ENCODE measurements around the gene ACAD9. TPM values are rescaled to one million over a fixed set of nuclear protein-coding genes. Genes with fewer than 3 reads are reported as not detected.

The ACAD9 gene
- total and polyA plus RNA-seq, 9 of the 15 experiments (the other 6 are each of a cell fraction or from before 2014, with no cell fraction given) = 10.2 to 32.6 (median 22.8) TPM

DNA sequence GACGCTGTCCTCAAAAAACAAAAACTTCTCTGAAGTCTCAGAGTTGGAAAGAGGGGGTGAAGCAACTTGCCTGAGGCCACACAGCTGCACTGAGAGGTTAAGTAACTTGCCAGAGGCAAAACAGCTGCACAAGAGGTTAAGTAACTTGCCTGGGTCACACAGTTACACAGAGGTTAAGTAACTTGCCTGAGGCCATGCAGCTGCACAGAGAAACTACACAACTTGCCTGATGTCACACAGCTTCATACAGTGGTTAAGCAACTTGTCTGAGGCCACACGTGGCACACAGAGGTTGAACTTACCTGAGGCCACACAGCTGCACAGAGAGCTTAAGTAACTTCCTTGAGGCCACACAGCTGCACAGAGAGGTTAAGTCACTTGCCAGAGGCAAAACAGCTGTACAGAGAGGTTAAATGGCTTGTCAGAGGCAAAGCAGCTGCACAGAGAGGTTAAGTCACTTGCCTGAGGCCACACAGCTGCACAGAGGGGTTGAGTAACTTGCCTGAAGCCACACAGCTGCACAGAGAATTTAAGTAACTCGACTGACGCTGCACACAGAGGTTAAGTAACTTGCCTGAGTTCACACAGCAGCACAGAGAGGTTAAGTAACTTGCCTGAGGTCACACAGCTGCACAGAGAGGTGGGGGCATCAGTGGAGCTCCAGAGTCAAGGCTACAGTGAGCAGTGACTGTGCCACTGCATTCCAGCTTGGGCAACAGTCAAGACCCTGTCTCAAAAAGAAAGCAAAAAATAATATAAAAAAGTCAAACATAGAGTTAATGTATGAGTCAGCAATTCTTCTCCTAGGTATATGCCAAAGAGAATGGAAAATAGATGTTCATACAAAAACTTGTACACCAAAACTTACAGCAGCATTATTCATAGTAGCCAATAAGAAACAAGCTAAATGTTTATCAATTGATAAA lies 12.0 kb upstream of the ACAD9 start (continued):
- TF ChIP-seq, protein P1, sequence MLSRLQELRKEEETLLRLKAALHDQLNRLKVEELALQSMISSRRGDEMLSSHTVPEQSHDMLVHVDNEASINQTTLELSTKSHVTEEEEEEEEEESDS (CRISPR knock-in tag; IDR thresholded peaks at IDR 0.05) = no peak
- no peak for TF ChIP-seq ZNF140 (CRISPR knock-in tag; IDR thresholded peaks at IDR 0.05)
- no peak for TF ChIP-seq PHB (CRISPR knock-in tag; IDR thresholded peaks at IDR 0.05)
- TF ChIP-seq CHCHD3 (CRISPR knock-in tag; IDR thresholded peaks at IDR 0.05) = no peak
- TF ChIP-seq PPARD (CRISPR knock-in tag; IDR thresholded peaks at IDR 0.05) = no peak
- TF ChIP-seq, protein P2, sequence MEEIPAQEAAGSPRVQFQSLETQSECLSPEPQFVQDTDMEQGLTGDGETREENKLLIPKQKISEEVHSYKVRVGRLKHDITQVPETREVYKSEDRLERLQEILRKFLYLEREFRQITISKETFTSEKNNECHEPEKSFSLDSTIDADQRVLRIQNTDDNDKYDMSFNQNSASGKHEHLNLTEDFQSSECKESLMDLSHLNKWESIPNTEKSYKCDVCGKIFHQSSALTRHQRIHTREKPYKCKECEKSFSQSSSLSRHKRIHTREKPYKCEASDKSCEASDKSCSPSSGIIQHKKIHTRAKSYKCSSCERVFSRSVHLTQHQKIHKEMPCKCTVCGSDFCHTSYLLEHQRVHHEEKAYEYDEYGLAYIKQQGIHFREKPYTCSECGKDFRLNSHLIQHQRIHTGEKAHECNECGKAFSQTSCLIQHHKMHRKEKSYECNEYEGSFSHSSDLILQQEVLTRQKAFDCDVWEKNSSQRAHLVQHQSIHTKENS (CRISPR knock-in tag; IDR thresholded peaks at IDR 0.05) = no peak
- no peak for TF ChIP-seq HNRNPL (IDR thresholded peaks at IDR 0.05; ENCODE audit: low read depth, low read length)
- no peak for TF ChIP-seq XRCC3 (IDR thresholded peaks at IDR 0.05)
- TF ChIP-seq MAFG (tag; conservative IDR thresholded peaks at IDR 0.05) = peak; percentile 95
- no peak for TF ChIP-seq CCNT2 (IDR thresholded peaks at IDR 0.05; ENCODE audit: borderline replicate concordance, extremely low read depth, insufficient read length, low read depth, low read length)
- no peak for TF ChIP-seq POLR2A (conservative IDR thresholded peaks at IDR 0.05)
- TF ChIP-seq, protein P3, sequence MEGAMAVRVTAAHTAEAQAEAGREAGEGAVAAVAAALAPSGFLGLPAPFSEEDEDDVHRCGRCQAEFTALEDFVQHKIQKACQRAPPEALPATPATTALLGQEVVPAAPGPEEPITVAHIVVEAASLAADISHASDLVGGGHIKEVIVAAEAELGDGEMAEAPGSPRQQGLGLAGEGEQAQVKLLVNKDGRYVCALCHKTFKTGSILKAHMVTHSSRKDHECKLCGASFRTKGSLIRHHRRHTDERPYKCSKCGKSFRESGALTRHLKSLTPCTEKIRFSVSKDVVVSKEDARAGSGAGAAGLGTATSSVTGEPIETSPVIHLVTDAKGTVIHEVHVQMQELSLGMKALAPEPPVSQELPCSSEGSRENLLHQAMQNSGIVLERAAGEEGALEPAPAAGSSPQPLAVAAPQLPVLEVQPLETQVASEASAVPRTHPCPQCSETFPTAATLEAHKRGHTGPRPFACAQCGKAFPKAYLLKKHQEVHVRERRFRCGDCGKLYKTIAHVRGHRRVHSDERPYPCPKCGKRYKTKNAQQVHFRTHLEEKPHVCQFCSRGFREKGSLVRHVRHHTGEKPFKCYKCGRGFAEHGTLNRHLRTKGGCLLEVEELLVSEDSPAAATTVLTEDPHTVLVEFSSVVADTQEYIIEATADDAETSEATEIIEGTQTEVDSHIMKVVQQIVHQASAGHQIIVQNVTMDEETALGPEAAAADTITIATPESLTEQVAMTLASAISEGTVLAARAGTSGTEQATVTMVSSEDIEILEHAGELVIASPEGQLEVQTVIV (CRISPR knock-in tag; IDR thresholded peaks at IDR 0.05; ENCODE audit: borderline replicate concordance) = no peak
- TF ChIP-seq, protein P4, sequence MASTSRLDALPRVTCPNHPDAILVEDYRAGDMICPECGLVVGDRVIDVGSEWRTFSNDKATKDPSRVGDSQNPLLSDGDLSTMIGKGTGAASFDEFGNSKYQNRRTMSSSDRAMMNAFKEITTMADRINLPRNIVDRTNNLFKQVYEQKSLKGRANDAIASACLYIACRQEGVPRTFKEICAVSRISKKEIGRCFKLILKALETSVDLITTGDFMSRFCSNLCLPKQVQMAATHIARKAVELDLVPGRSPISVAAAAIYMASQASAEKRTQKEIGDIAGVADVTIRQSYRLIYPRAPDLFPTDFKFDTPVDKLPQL (IDR thresholded peaks at IDR 0.05; ENCODE audit: extremely low read depth, insufficient read length) = no peak
- TF ChIP-seq DDX20 (tag; IDR thresholded peaks at IDR 0.05; ENCODE audit: low read depth) = no peak
- no peak for TF ChIP-seq ZKSCAN1 (IDR thresholded peaks at IDR 0.05; ENCODE audit: low read depth, low read length)
- no peak for TF ChIP-seq ZNF695 (CRISPR knock-in tag; IDR thresholded peaks at IDR 0.05)
- no peak for TF ChIP-seq ZNF282 (CRISPR knock-in tag; IDR thresholded peaks at IDR 0.05)
- TF ChIP-seq ZSCAN29 (IDR thresholded peaks at IDR 0.05) = no peak
- TF ChIP-seq KLF13 (tag; IDR thresholded peaks at IDR 0.05; ENCODE audit: borderline replicate concordance, low read depth) = no peak
- TF ChIP-seq HMGN3 (IDR thresholded peaks at IDR 0.05; ENCODE audit: borderline replicate concordance, extremely low read depth, insufficient read length, low read depth, low read length) = no peak
- peak; percentile 99 for TF ChIP-seq ZNF316 (IDR thresholded peaks at IDR 0.05)
- TF ChIP-seq CBFA2T2 (conservative IDR thresholded peaks at IDR 0.05) = no peak
- TF ChIP-seq, protein P5, sequence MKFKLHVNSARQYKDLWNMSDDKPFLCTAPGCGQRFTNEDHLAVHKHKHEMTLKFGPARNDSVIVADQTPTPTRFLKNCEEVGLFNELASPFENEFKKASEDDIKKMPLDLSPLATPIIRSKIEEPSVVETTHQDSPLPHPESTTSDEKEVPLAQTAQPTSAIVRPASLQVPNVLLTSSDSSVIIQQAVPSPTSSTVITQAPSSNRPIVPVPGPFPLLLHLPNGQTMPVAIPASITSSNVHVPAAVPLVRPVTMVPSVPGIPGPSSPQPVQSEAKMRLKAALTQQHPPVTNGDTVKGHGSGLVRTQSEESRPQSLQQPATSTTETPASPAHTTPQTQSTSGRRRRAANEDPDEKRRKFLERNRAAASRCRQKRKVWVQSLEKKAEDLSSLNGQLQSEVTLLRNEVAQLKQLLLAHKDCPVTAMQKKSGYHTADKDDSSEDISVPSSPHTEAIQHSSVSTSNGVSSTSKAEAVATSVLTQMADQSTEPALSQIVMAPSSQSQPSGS (CRISPR knock-in tag; IDR thresholded peaks at IDR 0.05) = no peak
- TF ChIP-seq SIX5 (IDR thresholded peaks at IDR 0.05; ENCODE audit: borderline replicate concordance in 1 of 2, insufficient read depth in 1 of 2, low read depth in 1 of 2, low read length in 2 of 2) = no peak
